ENCODE measurements around the gene POLR3B.

GRCh38 chr12:106459124-106459523, 101.6 kb downstream of the POLR3B start:
- no peak for TF ChIP-seq CTCF (IDR thresholded peaks at IDR 0.05)
- TF ChIP-seq POLR2A (IDR thresholded peaks at IDR 0.05), result no peak
